Left ventricle myocardium inferior (tissue), 1 donor: ENCODE results near the gene THOC5. TPM values are rescaled to one million over a fixed set of nuclear protein-coding genes. Genes with fewer than 3 reads are reported as not detected.

ENCODE experiments used
- DNase-seq: peaks from one replicate; pipeline ENCODE4 v3.0.0-alpha.2; 2020
- H3K27ac ChIP-seq: fragments of 200-600 bp; replicated peaks from 2 replicates; pipeline ENCODE4 v1.8.0; 2021
- H3K27me3 ChIP-seq: fragments of 200-600 bp; 2 replicates; pipeline ENCODE4 v1.8.0; 2021; ENCODE audit warnings: low read depth
- H3K36me3 ChIP-seq: fragments of 200-600 bp; 2 replicates; pipeline ENCODE4 v1.8.0; 2021
- H3K4me1 ChIP-seq: fragments of 200-600 bp; 2 replicates; pipeline ENCODE4 v1.8.0; 2021
- H3K4me3 ChIP-seq: fragments of 200-600 bp; 2 replicates; pipeline ENCODE4 v1.8.0; 2021; ENCODE audit warnings: mild to moderate bottlenecking, moderate library complexity
- H3K9me3 ChIP-seq: fragments of 200-600 bp; replicated peaks from 2 replicates; pipeline ENCODE4 v1.8.0; 2021
- CTCF ChIP-seq: fragments of 200-600 bp; IDR thresholded peaks from 2 replicates; pipeline ENCODE4 v1.8.0; 2021; ENCODE audit warnings: antibody characterized with exemption, mild to moderate bottlenecking, borderline replicate concordance
- intact Hi-C: fragments of 100-400 bp; cut with micrococcal nuclease; formaldehyde crosslinking; loops from one replicate; pipeline ENCODE4 v1.11.0; 2022
- total RNA-seq: library from RNA; stranded (reverse); fragmentation: NEBNext Ultra II Directional; extraction: Animal tissue kit (Norgen Biotek cat#: 25700); gene quantifications from one replicate; pipeline ENCODE4 v1.2.1, GENCODE V29; 2021
- donor health status: DM: no; HTN: yes; CAD: no; lungs with severe emphysema.

The THOC5 gene
- total RNA-seq, 1 donor from 2014 or later: 39.3 TPM

GRCh38 chr22:29456211-29456671 lies 97.3 kb downstream of the THOC5 start:
- Histone ChIP-seq H3K4me1 (no peaks in the 10 kb centered on the region), H3K9me3 (no peaks in the 10 kb centered on the region), H3K27ac (no peak overlapping the region), H3K36me3 (no peaks in the 10 kb centered on the region), H3K4me3 (no peak overlapping the region), H3K27me3 (peaks cover 3% of the 10 kb centered on the region)
- intact Hi-C loops: no loop called here
- no peak for DNase-seq
- no peak for TF ChIP-seq CTCF

Other genes starting within 250 kb of the THOC5 start
- gene GAS2L1, start 247.1 kb downstream of the THOC5 start, total RNA-seq: 22.4 TPM
- gene RASL10A, start 238.1 kb downstream of the THOC5 start, total RNA-seq: 1.4 TPM
- gene AP1B1, start 165.2 kb downstream of the THOC5 start, total RNA-seq: 28.2 TPM
- gene RFPL1, start 115.2 kb downstream of the THOC5 start, total RNA-seq: not detected
- 0.16 TPM for gene NEFH, start 73.5 kb downstream of the THOC5 start, total RNA-seq
- 17.2 TPM for gene NIPSNAP1, start 27.4 kb upstream of the THOC5 start, total RNA-seq
- 38.5 TPM for gene NF2, start 49.9 kb upstream of the THOC5 start, total RNA-seq
- not detected for gene CABP7, start 166.2 kb upstream of the THOC5 start, total RNA-seq
- 20.6 TPM for gene ZMAT5, start 213.2 kb upstream of the THOC5 start, total RNA-seq
- gene UQCR10, start 213.6 kb upstream of the THOC5 start, total RNA-seq: 403 TPM